Hepatic stellate cell (primary cell): ENCODE measurements around the gene KLK3.

ENCODE experiments used
- DNase-seq: peaks from one replicate; pipeline ENCODE4 v3.0.0; 2011; ENCODE audit warnings: low spot score

Gene KLK3

DNA sequence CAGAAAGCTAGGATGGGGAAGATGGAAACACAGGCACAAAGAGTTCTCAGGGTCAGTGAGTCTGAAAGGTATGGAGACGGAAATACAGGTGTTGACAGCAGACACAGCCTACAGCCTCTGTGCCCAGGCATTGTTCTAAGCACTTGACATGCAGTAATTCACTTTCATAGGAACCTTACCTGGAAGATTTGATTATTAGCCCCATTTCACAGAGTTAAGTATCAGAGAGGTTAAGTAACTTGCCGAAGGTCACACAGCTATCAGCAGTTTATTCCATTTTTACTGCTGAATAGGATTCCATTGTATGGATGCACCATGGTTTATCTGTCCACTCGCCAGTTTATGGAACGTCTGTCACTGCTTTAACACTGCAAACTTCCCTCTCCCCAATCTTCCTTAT is 43.3 kb downstream of the KLK3 start:
- no peak for DNase-seq

DNA sequence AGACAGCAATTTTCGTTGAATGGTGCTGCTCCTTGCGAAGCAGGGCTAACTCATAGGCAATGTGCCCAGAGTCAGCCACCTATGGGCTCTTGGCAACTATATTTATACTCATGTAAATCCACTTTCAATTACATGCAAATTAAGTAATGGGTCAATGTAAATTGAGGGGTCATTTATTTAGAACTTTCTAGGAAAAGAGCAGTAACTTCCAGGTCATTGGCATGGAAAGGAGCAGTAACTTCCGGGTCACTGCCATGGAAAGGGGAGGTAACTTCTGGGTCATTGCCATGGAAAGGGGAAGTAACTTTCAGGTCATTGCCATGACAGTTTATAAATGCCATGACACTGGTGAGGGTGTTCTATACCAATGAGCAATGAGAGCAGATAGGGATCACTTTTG is 44.9 kb downstream of the KLK3 start:
- no peak for DNase-seq

DNA sequence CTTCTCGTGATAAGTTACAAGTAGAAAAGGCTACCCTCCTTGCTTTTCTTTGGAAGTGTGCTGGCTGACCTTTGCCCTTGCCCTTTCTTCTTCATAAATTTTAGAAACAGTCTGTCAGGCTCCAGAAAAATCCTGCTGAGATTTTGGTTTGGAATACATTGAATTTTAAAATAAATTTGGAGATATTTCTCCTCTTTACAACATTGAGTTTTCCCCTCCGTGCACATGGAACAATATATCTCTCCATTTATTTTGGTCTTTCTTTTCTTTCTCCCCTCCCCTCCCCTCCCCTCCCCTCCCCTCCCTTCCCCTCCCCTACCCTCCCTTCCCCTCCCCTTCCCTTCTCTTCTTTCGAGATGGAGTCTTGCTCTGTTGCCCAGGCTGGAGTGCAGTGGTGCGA is 47.9 kb downstream of the KLK3 start:
- DNase-seq: no peak

DNA sequence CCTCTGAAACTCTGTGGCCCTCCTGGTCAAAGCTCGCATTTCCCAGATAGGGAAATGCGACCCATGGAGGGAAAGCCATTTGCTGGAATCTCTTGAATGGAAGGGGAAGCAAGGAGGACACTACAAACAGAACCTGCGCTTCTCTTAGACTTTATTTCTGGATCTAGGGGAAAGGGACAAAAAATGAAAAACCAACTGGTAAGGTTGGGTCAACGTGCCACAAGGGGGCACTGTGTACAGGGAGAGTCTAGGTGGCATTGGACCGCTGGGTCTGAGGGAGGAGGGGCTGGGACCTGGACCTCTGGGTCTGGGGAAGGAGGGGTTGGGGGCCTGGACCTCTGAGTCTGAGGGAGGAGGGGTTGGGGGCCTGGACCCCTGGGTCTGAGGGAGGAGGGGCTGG is 51.5 kb downstream of the KLK3 start:
- DNase-seq: no peak

DNA sequence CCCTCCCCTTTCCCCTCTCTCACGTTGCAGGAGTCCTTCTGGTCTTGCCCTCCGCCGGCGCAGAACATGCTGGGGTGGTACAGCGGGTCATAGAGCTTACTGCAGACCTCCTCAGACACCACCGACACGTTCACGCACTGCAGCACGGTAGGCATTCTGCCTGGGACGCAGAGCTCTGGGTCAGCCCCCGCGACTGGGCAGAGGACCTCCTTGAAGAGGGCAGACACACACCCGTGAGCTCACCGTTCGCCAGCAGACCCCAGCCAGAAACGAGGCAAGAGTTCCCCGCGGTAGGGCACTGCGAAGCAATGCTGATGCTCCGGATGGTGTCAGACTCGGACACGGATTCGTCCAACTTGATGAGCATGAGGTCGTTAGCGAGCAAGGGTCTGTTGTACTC is 53.6 kb downstream of the KLK3 start:
- DNase-seq: no peak

DNA sequence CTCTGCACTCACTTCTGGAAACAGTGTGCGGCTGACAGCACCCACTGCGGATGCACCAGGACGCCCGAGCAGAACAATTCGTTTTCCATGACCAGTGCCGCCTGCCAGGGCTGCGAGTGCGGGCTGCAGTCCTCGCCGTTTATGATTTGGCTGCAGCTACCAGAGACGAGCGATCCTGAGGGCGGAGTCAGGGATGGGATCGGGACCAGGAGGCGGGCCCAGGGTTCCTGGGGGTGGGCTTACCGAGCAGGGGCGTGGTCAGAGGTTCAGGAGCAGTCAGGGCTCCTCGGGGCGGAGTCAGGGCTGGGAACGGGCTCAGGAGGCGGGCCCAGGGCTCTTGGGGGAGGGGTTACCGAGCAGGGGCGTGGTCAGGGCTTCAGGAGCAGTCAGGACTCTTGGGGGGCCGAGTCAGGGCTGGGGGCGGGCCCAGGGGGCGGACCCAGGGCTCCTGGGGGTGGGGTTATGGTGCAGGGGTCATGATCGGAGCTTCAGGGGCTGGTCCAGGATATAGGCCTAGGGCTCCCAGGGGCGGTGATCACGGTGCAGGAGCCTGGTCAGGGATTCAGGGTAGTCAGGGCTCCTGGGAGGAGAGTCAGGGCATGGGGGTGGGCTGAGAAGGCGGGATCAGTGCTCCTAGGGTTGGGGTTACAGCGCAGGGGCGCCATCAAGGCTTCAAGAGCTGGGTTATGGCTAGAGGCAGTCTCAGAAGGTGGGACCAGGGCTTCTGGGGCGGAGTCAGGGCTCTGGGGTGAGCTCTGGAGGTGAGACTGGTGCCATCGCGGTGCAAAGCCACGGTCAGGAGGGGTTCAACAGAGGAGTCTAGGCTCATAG is 54.7 kb downstream of the KLK3 start:
- DNase-seq: no peak
